ENCODE measurements around the gene TRAK1. TPM values are rescaled to one million over a fixed set of nuclear protein-coding genes. Genes with fewer than 3 reads are reported as not detected.

TRAK1 gene
- total and polyA plus RNA-seq, 2 of the 4 experiments (the other 2 are of a cell fraction): 25.6 to 28.1 TPM

- H3K36me3 ChIP-seq (ENCODE audit: control insufficient read depth, insufficient read depth, low read length): no peaks in the 10 kb centered on the region
- no peak overlapping the region for H2AFZ ChIP-seq (replicated peaks; ENCODE audit: low read length, poor library complexity)
- peaks cover 18% of the 10 kb centered on the region; the same call in 1 of the 2 replicates for H4K20me1 ChIP-seq (ENCODE audit: insufficient read depth, low read length)
- CTCF ChIA-PET: no interaction called here
- H2BK15ac ChIP-seq (ENCODE audit: low read depth, low read length): no peak overlapping the region
- no peaks in the 10 kb centered on the region for H3K27me3 ChIP-seq (ENCODE audit: control insufficient read depth, insufficient read depth, low read length)
- no peaks in the 10 kb centered on the region for H3K9me3 ChIP-seq (ENCODE audit: control insufficient read depth, insufficient read depth, low read length)
- dilution Hi-C loops (cut with HindIII; ENCODE audit: low sequenced_read_pairs, unreplicated experiment) (no loop called here), in situ Hi-C loops (cut with MboI; ENCODE audit: low sequenced_read_pairs) (no loop called here), intact Hi-C loops (cut with micrococcal nuclease) (no loop called here)
- no peak for DNase-seq
- peaks cover 15 to 31% of the 10 kb centered on the region in 2 experiments for H3K79me1 ChIP-seq (ENCODE audit: low read depth in 1 of 2, low read length in 2 of 2)
- H4K91ac ChIP-seq (ENCODE audit: insufficient read depth, low read depth, low read length): no peak overlapping the region
- H2BK20ac ChIP-seq (ENCODE audit: low read depth, low read length): no peak overlapping the region
- H3K56ac ChIP-seq (ENCODE audit: extremely low read depth, insufficient read depth, low read length): no peak overlapping the region
- no peak overlapping the region for H2BK5ac ChIP-seq (ENCODE audit: low read depth, low read length, poor library complexity, severe bottlenecking)
- H3K9me1 ChIP-seq (ENCODE audit: insufficient read depth, low read length): no peaks in the 10 kb centered on the region; the same call in 1 of the 2 replicates
- H3K23ac ChIP-seq (ENCODE audit: low read depth, low read length): no peak overlapping the region
- H2BK120ac ChIP-seq (ENCODE audit: low read depth, low read length): no peak overlapping the region
- no peak for ATAC-seq (ENCODE audit: low read depth)
- H3K18ac ChIP-seq (ENCODE audit: low read depth, low read length): no peak overlapping the region
- H3K4me1 ChIP-seq (ENCODE audit: control insufficient read depth, insufficient read depth, low read length): no peaks in the 10 kb centered on the region
- POLR2A ChIA-PET (ENCODE audit: unreplicated experiment): no interaction called here
- 100% methylated on average over 1 of the region's 3 CpGs; no CpG with 5 or more reads in 1 of the 2 experiments for WGBS, 2 experiments (ENCODE audit: extremely low coverage in 2 of 2, insufficient read length in 1 of 2)
- no peak overlapping the region for H3K14ac ChIP-seq (replicated peaks; ENCODE audit: low read depth, low read length)
- H4K5ac ChIP-seq (ENCODE audit: low read depth, low read length): no peak overlapping the region
- H3K4ac ChIP-seq (ENCODE audit: low read depth, low read length): no peak overlapping the region
- no peak overlapping the region for H2AK5ac ChIP-seq (ENCODE audit: low read depth, low read length)
- no peak overlapping the region for H3K4me3 ChIP-seq (ENCODE audit: insufficient read depth, low read depth, low read length)
- no peak overlapping the region for H3K9ac ChIP-seq (ENCODE audit: low read depth, low read length)
- no peak overlapping the region for H2AK9ac ChIP-seq (replicated peaks; ENCODE audit: low read depth, low read length, poor library complexity)
- H4K8ac ChIP-seq (ENCODE audit: low read depth in 2 of 2, low read length in 2 of 2): no peak overlapping the region
- TF ChIP-seq MAZ (IDR thresholded peaks at IDR 0.05; ENCODE audit: borderline replicate concordance, low read depth, low read length) (no peak), MAFK (IDR thresholded peaks at IDR 0.05; ENCODE audit: low read depth, low read length) (no peak), NFE2L2 (IDR thresholded peaks at IDR 0.05; ENCODE audit: low read depth, low read length) (no peak), RCOR1 (IDR thresholded peaks at IDR 0.05; ENCODE audit: insufficient replicate concordance, low read length) (no peak), RFX5 (IDR thresholded peaks at IDR 0.05; ENCODE audit: low read depth, low read length) (no peak), SMC3 (IDR thresholded peaks at IDR 0.05; ENCODE audit: low read depth, low read length) (no peak), CEBPB (IDR thresholded peaks at IDR 0.05; ENCODE audit: low read depth, low read length) (no peak), MXI1 (IDR thresholded peaks at IDR 0.05; ENCODE audit: borderline replicate concordance, low read depth, low read length) (no peak)
- no TSS peak for BruUV-seq (replicated peaks)
- no peak overlapping the region for H3K4me2 ChIP-seq (ENCODE audit: low read depth, low read length)
- H3K27ac ChIP-seq (ENCODE audit: insufficient read depth, low read length): no peak overlapping the region
These were observed 58.8 kb downstream of the TRAK1 start for GRCh38 chr3:42149975-42150374.
